ENCODE measurements around the gene FAM222A.

FAM222A gene

GRCh38 chr12:109724321-109724892, 10.8 kb downstream of the FAM222A start:
- no peak for DNase-seq (ENCODE audit: low read depth in 2 of 2)

DNA sequence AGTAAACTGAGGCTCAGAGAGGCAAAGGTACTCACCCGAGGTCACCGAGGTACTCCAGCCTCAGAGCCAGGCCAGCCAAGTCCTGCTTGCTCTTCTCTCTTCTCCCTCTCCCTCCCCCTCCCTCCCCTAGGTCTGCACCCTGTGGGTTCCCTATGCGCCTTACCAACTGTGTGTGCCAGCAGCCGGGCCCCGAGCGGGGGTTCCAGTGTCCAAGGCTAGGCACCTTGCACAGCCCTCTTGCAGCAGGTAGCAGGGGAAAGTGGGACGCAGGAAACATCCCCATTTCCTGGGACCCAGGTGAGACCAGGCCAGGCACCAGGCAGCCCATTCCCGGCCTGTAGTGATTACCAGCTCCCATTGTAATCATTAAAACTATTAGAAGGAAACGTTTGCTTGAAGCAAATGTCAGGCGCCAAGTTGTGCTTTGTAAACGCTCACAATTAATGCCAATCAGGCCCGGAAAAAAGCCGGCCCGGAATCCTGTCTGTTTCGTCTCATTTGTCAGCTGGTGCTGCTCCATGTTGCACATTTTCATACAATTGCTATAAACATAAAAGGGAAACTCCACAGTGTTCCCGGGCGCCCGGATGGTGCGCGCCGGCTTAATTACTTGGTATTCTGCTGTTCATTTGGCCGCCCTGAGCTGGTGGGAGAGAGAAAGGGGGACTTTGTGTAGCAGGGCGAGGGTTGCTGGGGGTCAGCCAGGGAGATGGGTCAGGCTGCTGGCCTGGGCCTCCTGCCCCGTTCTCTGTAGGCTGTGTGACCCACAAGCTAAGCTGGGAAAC, 11.9 kb downstream of the FAM222A start:
- DNase-seq (ENCODE audit: low read depth in 2 of 2) = no peak

DNA sequence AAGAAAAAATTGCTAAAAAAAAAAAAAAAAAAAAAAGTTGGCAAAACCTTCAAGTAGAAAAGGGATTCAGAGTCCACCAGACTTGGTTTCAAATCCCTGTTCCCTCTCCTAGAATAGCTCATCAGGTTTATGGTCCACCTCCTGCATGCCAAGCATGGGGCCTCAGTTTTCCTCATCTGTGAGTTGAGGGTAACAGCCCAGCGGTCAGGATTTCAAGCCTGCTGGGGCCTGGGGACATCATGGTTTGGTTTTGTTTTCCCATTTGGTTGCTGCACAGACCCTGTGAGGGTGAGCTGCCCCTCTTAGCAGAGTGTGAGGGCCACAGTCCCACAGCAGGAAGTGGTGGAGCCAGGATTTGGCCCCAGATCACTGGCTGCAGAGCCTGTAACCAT, 12.5 kb downstream of the FAM222A start:
- no peak for DNase-seq (ENCODE audit: low read depth in 2 of 2)

- no peak for DNase-seq (ENCODE audit: low read depth in 2 of 2)
Observed at GRCh38 chr12:109726511-109727038, 12.9 kb downstream of the FAM222A start.

GRCh38 chr12:109727039-109727723, 13.6 kb downstream of the FAM222A start:
- DNase-seq (ENCODE audit: low read depth in 2 of 2) = no peak

DNA sequence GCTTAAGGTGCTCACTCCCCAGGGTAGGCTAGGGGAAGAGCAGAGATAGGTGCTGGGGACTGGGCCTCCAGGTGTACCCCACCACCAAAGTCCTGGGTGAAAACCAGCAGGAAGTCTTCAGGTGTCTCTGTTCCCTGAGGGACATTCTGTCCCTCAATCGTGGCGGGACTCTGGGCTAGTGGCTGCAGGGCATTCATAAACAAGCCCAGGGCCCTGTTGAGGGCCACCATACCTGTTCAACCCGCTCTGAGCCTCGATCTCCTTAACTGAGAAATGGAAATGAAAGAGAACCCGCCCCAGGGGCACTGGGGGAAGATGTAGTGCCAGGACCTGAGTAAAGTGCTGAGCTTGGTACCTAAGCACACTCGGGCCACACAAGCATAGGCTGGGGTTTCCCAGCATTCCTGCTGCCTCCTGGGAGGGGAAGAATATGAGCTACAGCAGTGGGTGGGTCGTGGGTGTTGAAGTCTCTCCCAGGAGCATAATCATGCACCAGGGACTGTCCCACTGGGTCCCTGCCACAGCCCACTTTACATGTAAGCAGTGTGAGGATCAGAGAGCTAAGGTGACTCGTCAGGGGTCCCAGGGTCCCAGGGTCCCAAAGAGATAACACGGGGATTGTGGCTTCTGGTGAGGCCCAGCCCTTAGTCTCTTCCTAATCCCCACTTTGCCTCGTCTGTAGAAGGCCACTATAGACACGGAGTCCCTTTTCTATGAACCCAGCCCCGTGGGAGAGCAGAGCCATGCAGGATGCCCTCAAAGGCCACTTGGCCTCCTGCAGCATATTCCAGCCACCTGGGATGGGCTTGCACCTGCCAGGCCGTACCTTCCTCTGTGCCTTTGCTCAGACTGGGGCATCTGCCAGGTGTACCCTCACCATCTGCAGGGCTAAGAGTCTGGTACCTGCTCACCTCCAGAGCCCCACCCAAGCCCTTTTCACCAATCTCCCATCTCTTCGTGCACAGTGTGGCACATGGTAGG, 14.4 kb downstream of the FAM222A start:
- no peak for DNase-seq (ENCODE audit: low read depth in 2 of 2)

DNA sequence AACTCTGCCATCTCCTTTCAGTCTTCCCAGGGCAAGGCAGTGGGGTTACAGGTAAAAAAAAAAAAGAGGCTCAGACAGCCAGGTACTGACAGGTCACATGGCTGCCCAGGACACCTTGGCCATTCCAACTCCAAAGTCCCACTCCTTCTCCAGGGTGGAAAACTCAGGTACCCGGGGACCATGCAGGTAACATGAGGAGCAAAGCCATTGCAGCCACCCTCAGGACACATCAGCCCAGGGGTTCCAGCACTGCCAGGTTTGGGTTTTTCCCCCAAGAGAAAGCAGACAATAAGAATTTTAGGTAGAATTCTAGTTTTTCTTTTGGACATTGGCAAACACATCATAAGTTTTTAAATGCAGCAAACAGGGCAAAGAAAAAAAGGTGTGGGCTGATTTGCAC, 15.3 kb downstream of the FAM222A start:
- no peak for DNase-seq (ENCODE audit: low read depth in 2 of 2)

DNA sequence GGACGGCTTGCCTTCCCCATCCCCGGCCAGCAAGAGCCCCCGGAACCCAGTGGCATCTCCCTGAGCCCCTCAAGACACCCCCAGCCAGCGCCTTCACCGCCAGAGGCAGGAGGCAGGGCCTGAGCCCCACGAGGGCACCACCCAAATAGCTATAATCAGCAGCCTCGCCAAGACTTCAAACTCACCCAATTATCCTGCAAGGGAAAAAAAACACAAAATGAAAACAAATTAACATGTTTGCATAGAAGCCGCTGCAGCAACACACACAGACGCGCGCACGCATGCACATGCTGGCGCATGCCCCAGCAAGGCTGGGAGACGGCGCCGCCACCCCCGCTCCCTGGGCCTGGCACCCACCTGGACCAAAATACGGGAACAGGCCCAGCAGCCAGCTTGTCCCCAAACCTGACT, 15.8 kb downstream of the FAM222A start:
- DNase-seq (ENCODE audit: low read depth in 2 of 2) = no peak

GRCh38 chr12:109729801-109730200, 16.2 kb downstream of the FAM222A start:
- DNase-seq (ENCODE audit: low read depth in 2 of 2) = no peak

- no peak for DNase-seq (ENCODE audit: low read depth in 2 of 2)
Observed at GRCh38 chr12:109730306-109731145, 16.9 kb downstream of the FAM222A start.

DNA sequence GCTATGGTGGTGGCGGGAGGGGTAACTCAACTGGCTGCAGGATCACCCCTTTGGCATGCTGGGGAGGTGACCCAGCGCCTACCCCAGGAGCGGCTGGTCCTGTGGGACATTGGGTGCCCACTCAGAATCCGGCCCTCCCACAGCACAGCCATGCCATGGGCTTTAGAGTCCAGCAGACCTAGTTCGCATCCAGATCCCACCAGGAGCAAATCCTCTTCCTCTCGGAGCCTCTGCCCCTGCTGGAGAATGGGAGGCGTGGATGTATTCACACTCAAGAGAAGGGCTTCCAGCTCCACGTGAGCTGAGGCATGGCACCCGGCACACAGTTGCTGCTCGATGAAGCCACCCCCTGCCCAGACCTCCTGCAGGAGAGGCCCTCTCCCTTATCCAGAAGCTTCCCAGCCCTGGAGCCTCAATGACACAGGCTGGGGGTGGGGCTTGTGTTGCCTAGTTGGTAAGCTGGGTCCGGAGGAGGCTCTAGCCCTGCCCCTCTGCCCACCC, 17.7 kb downstream of the FAM222A start:
- DNase-seq (ENCODE audit: low read depth in 2 of 2) = no peak

DNA sequence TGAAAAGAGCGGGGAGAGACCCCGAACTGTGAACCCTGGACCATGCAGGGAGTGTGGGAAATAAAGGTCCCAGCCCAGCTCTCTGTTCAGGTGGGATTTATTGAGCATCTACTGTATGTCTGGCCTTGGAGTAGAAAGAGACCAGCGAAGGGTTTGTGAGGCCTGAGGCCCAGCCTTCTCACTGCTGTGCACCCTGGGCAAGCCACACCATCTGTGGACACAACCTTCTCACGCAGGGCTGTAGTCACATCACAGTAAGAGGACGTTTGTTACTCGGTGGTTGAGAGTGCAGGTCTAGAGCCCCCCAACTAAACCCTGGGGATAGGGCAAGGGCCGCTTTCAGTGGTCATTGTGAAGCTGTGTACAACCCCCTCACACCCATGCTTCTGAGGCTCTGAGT, 18.2 kb downstream of the FAM222A start:
- no peak for DNase-seq (ENCODE audit: low read depth in 2 of 2)

GRCh38 chr12:109732321-109733305, 19.0 kb downstream of the FAM222A start:
- no peak for DNase-seq (ENCODE audit: low read depth in 2 of 2)

DNA sequence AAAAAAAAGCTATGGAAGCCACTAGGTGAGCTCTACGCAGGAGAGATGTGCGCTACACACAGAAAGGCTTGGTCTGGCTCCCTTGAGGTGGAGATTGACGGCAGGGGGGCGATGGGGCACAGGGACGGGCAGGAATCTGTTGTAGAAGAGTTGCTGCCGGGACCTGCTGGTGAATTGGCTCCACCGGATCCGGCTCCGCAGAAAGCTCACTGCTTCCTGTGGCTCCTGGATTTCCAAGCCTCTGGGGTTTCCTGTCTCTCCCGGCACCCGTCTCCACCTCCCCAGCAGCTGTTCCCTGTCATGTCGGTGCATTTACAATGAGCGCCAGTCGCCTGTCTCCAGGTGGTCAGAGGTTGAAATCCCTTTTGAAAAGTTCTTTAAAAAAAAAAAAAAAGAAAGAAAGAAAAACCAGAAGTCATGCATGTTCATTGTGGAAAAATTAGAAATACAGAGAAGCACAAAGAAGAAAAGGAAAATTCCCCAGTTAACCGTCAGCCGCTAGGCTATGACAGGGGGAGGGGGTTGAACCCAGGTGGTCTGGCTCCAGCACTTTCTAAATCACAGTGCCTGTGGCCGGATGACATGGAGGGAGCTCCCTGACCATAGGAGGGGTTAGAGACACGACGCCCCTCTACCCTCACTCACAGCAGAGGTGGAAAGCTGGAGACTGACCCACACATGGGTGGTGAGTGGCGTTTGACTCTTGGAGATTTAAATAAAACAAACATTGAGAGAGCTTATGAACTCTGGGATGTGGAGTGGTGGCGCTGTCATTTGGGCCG, 20.8 kb downstream of the FAM222A start:
- no peak for DNase-seq (ENCODE audit: low read depth in 2 of 2)

DNA sequence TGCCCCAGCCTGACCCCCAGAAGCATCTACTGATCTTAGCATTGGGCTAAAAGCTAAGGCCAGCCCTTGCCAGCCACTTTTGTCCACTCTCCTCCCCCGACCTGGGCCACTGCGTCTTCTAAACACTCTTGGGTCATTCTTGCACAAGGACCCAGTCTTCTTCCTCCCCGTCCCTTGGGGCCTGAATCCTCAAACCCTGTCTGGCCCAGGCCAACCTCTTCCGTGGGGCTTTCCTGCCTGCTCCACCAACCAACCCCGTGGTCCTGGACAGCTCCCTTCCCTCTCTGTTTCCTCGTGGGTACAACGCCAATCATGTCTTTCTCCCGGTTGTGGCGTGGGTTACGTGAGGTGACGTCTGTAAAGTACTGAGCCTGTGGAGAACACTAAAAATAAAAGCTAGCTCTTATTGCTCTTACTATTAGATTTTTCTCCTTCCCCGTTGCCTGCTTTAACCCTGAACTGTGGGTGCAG, 21.5 kb downstream of the FAM222A start:
- DNase-seq (ENCODE audit: low read depth in 2 of 2) = no peak

DNA sequence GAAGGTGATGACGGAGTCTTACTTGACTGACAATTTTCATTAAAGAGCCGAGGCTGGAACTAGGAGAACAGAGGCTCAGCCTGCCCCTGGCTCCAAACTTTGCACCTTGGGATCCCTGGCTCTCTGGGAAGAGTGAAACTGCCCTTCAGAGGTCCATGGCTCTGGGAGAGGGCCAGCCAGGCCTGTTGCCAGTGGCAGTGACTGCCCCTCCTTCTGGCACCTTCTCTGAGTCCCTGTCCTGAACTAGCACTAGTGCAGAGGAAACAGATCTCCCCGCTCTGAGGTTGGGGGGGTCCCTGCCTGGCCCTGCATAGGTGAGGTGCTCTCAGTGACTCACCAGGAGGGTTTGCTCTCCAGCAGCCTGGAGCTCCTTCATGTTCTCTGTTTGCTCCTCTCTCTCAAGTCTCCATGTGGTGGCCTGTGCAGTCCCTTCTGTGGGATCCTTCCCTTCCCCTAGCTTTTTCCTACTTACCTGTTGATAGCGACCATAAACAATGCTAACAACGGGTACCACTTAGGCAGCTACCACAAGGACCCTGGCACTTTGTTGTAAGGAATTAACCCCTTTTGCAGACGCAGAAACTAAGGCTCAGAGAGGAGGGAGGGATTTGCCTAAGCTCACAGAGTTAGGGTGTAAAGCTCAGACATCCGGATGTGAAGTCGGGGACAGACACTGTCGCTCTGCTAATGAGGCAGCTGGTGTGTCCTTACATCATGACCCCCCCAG, 22.4 kb downstream of the FAM222A start:
- no peak for DNase-seq (ENCODE audit: low read depth in 2 of 2)

GRCh38 chr12:109736552-109737108, 23.0 kb downstream of the FAM222A start:
- no peak for DNase-seq (ENCODE audit: low read depth in 2 of 2)

All from stimulated activated CD4-positive, alpha-beta T cell treated with anti-CD3 and anti-CD28 coated beads, Interleukin-12 subunit alpha, Interleukin-12 subunit beta, amount 100 ng/mL, for 24 hours (primary cell).